UCSD-AML1 (cell line): Measurements from ENCODE around the gene MEF2B.
"Not testable (repeated sequence)": the region's sequence is repeated elsewhere in the genome, so short reads cannot be mapped to it uniquely, and the experiment has no call there.

ENCODE experiments used
- DNase-seq: peaks from one replicate; lab custom pipeline; 2025; ENCODE audit not compliant: unreplicated experiment; lab: John Stamatoyannopoulos, UW

The MEF2B gene

GRCh38 chr19:19157808-19158207 lies 12.3 kb downstream of the MEF2B start:
- DNase-seq: no peak

GRCh38 chr19:19155495-19156219 lies 14.4 kb downstream of the MEF2B start:
- no peak for DNase-seq

DNA sequence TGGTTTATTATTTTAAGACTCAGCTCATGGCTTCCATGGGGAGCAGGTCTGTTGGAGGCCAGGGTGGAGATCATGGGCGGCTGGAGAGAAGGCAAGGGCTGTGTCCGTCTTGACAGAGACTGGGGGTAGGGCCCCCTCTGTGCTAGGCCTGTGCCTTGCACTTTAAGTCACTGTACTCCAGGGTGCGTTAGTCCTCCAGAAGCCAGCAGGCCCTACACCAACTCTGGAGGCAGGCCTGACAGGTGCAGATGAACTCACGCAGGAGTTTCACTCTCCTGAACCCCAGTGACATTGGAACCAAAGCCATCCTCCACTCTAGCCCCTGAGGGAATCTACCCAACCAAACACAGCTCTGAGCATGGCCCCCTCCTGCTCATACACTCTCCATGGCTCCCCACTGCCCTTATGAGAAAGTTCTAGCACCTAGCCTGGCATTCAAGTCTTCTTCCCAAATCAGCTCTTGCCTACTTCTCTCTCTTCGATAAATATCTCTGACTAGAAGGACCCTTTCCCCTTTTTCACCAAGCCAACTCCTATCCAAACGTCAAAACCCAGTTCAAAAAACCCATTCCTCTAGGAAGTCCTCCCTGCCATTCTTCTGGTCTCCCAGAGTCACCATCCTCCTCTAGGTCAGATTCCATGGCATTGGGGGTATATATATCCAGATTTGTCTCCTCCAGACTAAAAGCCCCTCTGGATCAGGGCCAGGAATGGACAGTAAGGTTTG lies 15.1 kb downstream of the MEF2B start:
- no peak for DNase-seq

DNA sequence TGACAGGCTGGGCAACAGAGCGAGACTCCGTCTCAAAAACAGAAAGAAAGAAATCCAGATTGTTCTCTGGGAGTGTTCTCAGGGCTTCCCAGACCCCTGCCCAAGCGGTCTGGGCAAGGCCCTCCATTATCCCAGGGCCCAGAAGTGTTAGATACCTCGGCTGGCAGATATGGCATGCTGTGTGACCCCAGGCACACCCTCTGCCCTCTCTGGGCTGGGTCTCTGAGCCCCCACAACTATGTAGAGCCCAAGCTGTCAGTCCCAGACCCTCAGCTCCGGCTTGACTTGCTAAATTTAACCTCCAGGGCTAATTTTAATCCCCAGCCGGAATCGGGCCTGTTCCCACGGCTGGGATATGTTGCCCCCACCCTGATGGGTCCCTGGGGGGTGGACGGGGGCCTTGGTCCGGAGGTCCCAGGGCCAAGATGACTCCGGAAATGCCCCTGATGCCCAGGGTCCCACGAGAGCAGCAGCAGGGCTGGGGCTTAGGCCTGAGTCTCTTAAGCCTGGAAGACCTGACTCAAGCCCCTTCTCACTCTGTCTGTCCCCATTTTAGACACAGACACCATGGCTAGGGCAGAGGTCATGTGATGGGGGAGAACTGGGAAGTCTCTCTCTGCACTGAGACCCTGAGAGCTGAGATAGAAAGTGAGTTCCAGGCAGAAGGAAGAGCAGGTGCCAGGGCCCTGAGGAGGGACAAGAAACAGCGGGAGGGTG lies 17.2 kb downstream of the MEF2B start:
- no peak for DNase-seq

- DNase-seq: no peak
Measured at GRCh38 chr19:19151418-19151817, 18.6 kb downstream of the MEF2B start.

DNA sequence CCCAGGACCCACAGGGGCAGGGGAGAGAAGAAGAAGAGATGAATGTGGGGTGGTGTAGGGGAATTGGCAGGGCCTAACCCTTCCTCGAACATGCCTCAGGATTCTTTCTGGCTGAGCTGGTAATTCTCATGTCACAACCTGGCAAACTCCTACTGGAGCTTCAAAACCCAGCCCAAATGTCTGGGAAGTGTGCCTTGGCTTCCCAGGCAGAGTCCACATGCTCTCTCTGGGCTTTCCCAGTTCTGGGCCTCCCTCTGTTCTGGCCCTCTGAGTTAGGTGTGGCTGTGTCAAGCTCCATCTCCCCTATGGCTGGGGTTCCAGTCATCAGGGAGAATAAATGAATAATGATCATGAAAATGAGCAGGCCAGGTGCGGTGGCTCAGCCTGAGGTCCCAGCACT lies 20.6 kb downstream of the MEF2B start:
- DNase-seq: no peak

DNA sequence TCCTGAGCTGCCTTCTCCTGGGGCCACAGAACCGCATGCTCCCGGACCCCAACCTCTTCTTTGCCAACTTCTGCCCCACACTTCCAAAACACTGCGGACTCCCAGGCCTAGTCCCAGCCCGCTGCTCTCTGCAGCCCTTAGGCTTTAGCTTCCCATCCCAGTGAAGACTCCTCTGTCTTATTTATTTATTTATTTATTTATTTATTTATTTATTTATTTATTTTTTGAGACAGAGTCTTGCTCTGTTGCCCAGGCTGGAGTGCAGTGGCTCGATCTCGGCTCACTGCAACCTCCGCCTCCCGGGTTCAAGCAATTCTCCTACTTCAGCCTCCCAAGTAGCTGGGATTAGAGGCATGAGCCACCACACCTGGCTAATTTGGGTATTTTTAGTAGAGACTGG lies 21.6 kb downstream of the MEF2B start:
- DNase-seq: not testable (repeated sequence)

DNA sequence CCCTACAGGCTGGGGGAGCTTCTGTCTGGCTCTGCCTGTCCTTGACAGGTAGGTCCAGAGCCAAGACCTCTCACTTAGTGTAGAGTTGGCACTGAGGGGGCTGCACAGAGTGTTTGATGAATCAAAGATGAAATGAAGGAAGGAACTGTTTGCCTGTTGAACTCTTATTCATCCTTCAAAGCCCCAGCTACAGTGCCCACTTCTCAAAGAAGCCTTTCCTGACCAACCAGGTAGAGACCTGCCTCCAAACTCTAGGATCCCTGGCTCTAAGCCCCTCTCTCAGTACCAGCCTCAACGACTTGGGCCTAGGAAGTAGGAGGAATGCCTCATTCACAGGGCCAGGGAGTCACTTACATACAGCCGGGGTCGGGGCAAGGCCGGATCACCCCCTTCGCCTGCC lies 22.7 kb downstream of the MEF2B start:
- no peak for DNase-seq

GRCh38 chr19:19146865-19147264 lies 23.2 kb downstream of the MEF2B start:
- no peak for DNase-seq

- DNase-seq: peak; percentile 77
Measured at GRCh38 chr19:19145684-19146608, 24.1 kb downstream of the MEF2B start.

DNA sequence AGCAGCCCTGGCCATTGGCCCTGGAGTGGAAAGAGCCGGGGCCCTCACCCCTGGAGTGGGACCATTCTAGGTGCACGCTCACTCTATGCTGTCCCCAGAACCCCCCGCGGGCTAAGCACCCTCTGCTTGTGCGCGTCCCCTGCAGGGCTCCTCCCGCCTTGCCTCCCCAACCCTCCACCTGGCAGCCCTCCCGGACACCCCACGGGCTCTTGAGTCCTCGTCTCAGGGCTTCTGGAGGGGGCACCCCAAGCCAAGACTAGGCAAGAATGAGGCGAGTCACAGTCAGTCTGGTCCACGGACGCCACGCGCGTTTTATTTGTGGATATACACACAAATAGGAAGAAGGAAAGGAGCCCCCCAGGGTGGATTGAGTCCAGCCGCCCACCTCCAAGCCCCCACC lies 24.8 kb downstream of the MEF2B start:
- no peak for DNase-seq

DNA sequence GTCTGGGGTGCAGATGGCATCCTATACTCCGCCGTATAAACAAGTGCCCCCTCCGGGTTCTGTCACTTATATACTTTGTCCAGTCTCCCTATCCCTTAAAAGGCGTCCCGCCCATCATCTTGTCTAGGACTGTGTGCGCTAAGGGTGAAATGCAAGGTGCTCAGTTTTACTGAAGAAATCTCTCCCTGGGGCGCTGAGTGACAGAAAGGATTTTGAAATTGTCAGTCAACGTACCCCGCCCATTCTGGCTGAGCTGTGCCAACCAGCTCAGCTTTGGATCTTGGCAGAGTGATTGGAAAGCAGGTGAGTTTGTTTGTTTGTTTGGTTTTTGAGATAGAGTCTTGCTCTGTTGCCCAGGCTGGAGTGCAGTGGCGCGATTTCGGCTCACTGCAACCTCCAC lies 27.7 kb downstream of the MEF2B start:
- no peak for DNase-seq

- no peak for DNase-seq
Measured at GRCh38 chr19:19140476-19140875, 29.6 kb downstream of the MEF2B start.

- DNase-seq: no peak
Measured at GRCh38 chr19:19139876-19140229, 30.2 kb downstream of the MEF2B start.

DNA sequence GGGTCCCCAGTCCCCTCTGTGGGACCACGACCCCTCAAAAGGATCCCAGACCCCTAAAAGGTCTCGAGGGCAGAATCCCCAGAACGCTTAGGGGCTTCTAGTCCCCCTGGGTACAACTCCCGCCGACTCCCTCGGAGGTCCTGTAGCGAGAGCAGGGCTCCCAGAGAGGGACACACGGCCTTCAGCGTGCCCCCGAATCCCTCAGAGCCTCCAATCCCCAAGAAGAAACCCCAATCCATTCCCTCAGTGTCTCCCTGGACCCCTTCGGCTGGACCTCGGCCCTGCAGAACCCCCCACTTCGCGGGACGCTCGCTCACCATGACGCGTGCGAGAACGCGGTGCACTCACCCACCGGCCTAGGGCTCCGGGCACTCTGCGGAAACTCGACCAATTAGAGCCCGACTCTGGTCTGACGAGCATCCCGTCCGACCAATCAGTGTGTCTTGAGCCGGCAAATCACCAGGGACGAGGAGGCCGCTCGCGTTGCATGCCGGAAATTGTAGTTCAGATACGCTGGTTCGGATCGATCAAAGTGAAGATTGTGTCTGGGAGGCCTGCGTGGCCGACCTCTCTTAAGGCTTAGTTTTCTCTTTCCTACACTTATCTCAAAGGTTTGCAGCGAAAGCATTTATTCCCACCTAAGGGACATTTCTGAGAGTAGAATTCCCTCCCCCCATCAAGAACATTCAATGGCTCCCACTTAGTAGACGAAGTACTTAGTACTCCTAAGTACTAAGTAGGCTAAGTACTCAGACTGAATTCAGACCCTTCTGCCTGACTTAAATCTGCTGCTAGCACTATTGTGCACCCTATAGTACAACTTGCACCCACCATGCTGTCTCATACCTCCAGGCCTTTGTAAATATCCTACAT lies 31.7 kb downstream of the MEF2B start, which contains the start of gene TMEM161A:
TSS of gene TMEM161A (minus strand) at position 370 of the 873 bp plus-strand sequence. CDS start at position 320, 50 bp downstream.
- peak; percentile 94 for DNase-seq

DNA sequence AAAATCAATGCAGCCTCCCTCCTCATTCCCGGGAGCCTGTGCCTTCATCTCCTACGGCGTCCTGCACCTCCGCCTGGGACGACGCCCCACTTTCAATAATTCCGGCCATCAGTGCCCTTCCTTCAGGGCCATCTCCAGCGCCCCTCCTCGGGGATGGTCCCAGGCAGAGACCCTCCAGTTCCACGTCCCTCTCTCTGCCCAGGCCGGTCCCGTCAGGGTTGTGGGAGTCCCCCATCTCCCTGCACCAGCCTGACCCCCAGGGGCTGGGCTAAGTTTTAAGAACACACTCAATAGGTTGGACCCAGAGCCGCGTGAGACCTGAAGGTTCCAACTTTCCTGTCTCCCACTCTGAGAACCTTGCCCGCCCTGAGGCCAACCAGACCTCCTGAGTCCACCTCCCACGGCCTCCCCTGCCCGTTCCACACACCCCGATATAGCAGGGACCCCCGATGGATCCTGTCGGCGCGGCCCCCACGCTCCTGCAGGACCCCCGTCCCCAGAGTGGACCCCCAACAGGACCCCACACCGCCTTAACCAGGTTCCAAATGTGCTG lies 32.4 kb downstream of the MEF2B start:
- no peak for DNase-seq

- not testable (repeated sequence) for DNase-seq
Measured at GRCh38 chr19:19135713-19136112, 34.4 kb downstream of the MEF2B start.

DNA sequence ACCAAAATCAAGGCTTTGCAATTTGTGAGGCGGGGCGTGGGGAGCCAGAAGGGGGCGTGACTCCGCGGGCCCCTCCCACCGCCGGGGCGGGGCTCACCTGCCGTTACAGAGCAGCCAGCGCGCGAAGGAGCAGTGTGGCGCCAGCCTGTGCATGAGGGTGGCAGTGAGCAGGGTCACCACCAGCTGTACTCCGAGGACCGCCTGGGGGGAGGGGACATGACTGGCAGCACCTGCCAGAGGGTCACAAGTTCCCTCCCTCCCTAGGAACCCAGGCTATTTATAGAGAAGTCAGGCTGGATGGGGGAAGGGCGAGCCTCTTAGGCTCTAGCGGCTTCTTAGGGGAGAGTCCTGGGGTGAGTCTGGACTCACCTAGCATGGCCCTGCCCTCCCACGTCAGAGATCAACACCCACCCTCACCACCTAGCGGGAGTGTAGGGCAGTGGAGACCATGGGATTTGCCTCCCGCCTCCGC lies 35.3 kb downstream of the MEF2B start:
- DNase-seq: no peak

- DNase-seq: no peak
Measured at GRCh38 chr19:19133985-19134384, 36.1 kb downstream of the MEF2B start.
